ENCODE measurements around the gene DEUP1. TPM values are rescaled to one million over a fixed set of nuclear protein-coding genes. Genes with fewer than 3 reads are reported as not detected.
"Not testable (repeated sequence)": the region's sequence is repeated elsewhere in the genome, so short reads cannot be mapped to it uniquely, and the experiment has no call there.

The DEUP1 gene
- total RNA-seq, 2 donors from 2014 or later, result not detected

GRCh38 chr11:93444617-93445073, 114.1 kb downstream of the DEUP1 start:
- Histone ChIP-seq H3K27me3 (replicated peaks; ENCODE audit: insufficient read depth) (no peaks in the 10 kb centered on the region), H3K4me1 (ENCODE audit: control insufficient read depth in 1 of 2, low read depth in 2 of 2) (no peaks in the 10 kb centered on the region), H3K27ac (no peak overlapping the region), H3K9me3 (no peaks in the 10 kb centered on the region), H3K36me3 (no peaks in the 10 kb centered on the region), H3K4me3 (no peak overlapping the region)
- DNase-seq (ENCODE audit: low spot score), result no peak
- TF ChIP-seq CTCF (IDR thresholded peaks at IDR 0.05), result no peak
- no peak for ATAC-seq (ENCODE audit: insufficient number of reproducible peaks, low FRiP score, low read depth)

GRCh38 chr11:93458286-93458685, 127.7 kb downstream of the DEUP1 start:
- ATAC-seq (ENCODE audit: insufficient number of reproducible peaks, low FRiP score, low read depth), result no peak
- no peak for TF ChIP-seq CTCF (IDR thresholded peaks at IDR 0.05)
- no peak overlapping the region for H3K27ac ChIP-seq
- DNase-seq (ENCODE audit: low spot score), result no peak
- no peaks in the 10 kb centered on the region for H3K36me3 ChIP-seq
- H3K4me3 ChIP-seq, result no peak overlapping the region
- H3K4me1 ChIP-seq (ENCODE audit: control insufficient read depth in 1 of 2, low read depth in 2 of 2), result no peaks in the 10 kb centered on the region
- H3K9me3 ChIP-seq, result no peaks in the 10 kb centered on the region
- H3K27me3 ChIP-seq (replicated peaks; ENCODE audit: insufficient read depth), result no peaks in the 10 kb centered on the region

GRCh38 chr11:93463666-93464065, 133.1 kb downstream of the DEUP1 start:
- H3K4me3 ChIP-seq; ATAC-seq (ENCODE audit: insufficient number of reproducible peaks, low FRiP score, low read depth); DNase-seq (ENCODE audit: low spot score); H3K9me3 ChIP-seq; H3K4me1 ChIP-seq (ENCODE audit: control insufficient read depth in 1 of 2, low read depth in 2 of 2); H3K36me3 ChIP-seq; H3K27ac ChIP-seq; H3K27me3 ChIP-seq (replicated peaks; ENCODE audit: insufficient read depth): not testable (repeated sequence)

- H3K27ac ChIP-seq, result no peak overlapping the region
- H3K4me1 ChIP-seq (ENCODE audit: control insufficient read depth in 1 of 2, low read depth in 2 of 2), result no peaks in the 10 kb centered on the region
- DNase-seq (ENCODE audit: low spot score) (no peak), ATAC-seq (ENCODE audit: insufficient number of reproducible peaks, low FRiP score, low read depth) (no peak)
- no peak overlapping the region for H3K4me3 ChIP-seq
- TF ChIP-seq CTCF (IDR thresholded peaks at IDR 0.05), result no peak
- H3K27me3 ChIP-seq (replicated peaks; ENCODE audit: insufficient read depth), result no peaks in the 10 kb centered on the region
- H3K9me3 ChIP-seq, result no peaks in the 10 kb centered on the region
- H3K36me3 ChIP-seq, result no peaks in the 10 kb centered on the region
These were observed 134.5 kb downstream of the DEUP1 start for GRCh38 chr11:93464927-93465540.

GRCh38 chr11:93467054-93467453, 136.5 kb downstream of the DEUP1 start:
- Histone ChIP-seq H3K27me3 (replicated peaks; ENCODE audit: insufficient read depth) (no peaks in the 10 kb centered on the region), H3K9me3 (no peaks in the 10 kb centered on the region), H3K4me3 (no peak overlapping the region), H3K27ac (no peak overlapping the region), H3K36me3 (no peaks in the 10 kb centered on the region), H3K4me1 (ENCODE audit: control insufficient read depth in 1 of 2, low read depth in 2 of 2) (no peaks in the 10 kb centered on the region)
- no peak for DNase-seq (ENCODE audit: low spot score)
- ATAC-seq (ENCODE audit: insufficient number of reproducible peaks, low FRiP score, low read depth), result no peak
- TF ChIP-seq CTCF (IDR thresholded peaks at IDR 0.05), result no peak

GRCh38 chr11:93468290-93468689, 137.7 kb downstream of the DEUP1 start:
- Histone ChIP-seq H3K4me1 (ENCODE audit: control insufficient read depth in 1 of 2, low read depth in 2 of 2) (no peaks in the 10 kb centered on the region), H3K36me3 (no peaks in the 10 kb centered on the region), H3K9me3 (no peaks in the 10 kb centered on the region), H3K27me3 (replicated peaks; ENCODE audit: insufficient read depth) (no peaks in the 10 kb centered on the region), H3K4me3 (no peak overlapping the region), H3K27ac (no peak overlapping the region)
- ATAC-seq (ENCODE audit: insufficient number of reproducible peaks, low FRiP score, low read depth) (no peak), DNase-seq (ENCODE audit: low spot score) (no peak)
- no peak for TF ChIP-seq CTCF (IDR thresholded peaks at IDR 0.05)
